NCI-H1930 (cell line): ENCODE results near the gene CYREN.
"Not testable (repeated sequence)": the region's sequence is repeated elsewhere in the genome, so short reads cannot be mapped to it uniquely, and the experiment has no call there.

Experiments used
- DNase-seq, 2 experiments: peaks; one replicate each; lab custom pipeline; 2025; lab: John Stamatoyannopoulos, UW

Gene CYREN

DNA sequence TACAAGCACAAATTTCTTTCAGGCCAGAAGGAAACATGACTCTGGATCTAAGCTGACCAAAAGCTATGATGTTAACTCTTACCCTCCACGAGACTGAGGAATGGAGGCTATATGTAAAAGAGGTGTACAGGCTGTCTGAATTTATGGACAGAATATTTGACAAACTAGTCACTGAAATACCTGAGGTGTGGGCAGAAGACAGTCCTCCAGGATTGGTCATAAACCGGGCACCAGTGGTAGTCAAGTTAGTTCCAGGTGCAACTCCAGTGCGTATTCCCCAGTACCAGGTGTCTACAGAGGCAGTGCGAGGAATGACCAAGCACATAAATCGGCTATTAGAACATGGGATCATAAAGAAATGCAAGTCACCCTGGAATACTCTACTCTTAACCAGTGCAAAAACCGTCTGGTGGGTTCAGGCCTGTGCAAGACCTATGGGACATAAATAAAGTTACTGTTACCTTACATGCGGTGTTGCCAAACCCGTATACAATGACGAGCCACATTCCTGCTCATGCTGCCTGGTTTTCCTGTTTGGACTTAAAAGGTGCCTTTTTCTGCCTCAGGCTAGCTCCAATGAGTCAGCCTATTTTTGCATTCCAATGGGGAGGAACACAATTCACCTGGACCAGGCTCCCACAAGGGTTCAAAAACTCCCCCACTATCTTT is 6.7 kb upstream of the CYREN start:
- no peak for DNase-seq

GRCh38 chr7:135175931-135176330 is 5.4 kb upstream of the CYREN start:
- DNase-seq: no peak

GRCh38 chr7:135174941-135175340 is 4.4 kb upstream of the CYREN start:
- no peak for DNase-seq

- DNase-seq: not testable (repeated sequence)
Observed at GRCh38 chr7:135173916-135174315, 3.4 kb upstream of the CYREN start.

DNA sequence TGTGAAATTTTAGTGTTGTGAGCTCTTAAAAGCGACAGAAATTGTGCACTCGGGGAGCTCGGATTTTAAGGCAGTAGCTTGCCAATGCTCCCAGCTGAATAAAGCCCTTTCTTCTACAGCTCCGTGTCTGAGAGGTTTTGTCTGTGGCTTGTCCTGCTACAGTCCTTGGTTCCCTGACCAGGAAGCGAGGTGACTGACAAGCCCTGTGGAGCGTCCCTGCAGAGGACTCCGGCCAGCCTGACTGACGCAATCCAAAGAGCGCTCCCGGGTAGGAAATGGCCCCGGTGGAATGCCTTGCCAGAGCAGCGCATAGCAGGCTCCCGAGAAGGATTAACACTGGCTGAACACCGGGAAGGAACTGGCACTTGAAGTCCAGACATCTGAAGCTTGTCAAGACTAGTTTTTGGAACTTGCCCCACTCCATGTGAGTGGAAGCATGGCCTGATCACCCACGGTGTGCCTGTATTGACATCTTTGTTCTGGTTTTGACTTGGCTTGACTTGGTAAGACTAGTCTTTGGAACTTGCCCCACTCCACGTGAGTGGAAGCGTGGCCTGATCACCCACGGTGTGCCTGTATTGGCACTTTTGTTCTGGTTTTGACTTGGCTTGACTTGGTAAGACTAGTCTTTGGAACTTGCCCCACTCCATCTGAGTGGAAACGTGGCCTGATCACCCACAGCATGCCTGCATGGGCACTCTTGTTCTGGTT is 1.2 kb upstream of the CYREN start:
- DNase-seq: not testable (repeated sequence)

GRCh38 chr7:135170998-135171481 is 533 bp upstream of the CYREN start:
- not testable (repeated sequence) for DNase-seq

GRCh38 chr7:135169964-135170273 is 588 bp downstream of the CYREN start:
- DNase-seq: no peak

GRCh38 chr7:135169141-135169963 is 1.2 kb downstream of the CYREN start:
- DNase-seq: peak in 1 of 2 experiments; percentile 23

DNA sequence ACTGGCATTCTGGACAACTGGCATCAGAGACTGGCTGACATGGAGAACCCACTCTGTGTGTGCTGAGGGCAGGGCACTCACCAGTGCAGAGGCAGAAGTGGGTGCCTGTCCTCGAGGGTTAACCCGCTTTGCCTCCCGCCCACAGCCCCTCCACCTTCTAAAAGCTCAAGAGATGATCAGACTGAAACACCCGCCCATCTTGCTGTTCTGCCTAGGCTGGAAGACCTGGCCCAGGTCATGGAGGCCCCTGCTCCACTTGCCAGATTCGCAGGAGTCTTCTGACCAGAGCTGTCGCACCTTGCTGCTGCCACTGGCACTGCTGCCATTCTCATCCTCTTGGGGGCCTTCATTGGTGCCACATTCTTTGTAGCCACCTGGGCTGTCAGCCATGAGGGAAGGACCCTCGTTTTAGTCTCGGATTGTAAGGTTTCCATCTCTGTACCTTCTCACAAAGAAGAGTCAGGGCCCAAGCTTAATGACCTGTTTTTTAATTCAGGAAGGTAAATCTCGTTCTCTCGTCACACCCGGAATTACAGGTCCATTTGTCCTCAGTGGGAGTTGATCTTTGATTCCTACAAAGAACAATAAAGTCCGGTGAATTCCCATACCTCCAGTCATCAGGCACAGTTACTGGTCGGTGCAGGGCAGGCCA is 1.9 kb downstream of the CYREN start:
- DNase-seq: no peak

DNA sequence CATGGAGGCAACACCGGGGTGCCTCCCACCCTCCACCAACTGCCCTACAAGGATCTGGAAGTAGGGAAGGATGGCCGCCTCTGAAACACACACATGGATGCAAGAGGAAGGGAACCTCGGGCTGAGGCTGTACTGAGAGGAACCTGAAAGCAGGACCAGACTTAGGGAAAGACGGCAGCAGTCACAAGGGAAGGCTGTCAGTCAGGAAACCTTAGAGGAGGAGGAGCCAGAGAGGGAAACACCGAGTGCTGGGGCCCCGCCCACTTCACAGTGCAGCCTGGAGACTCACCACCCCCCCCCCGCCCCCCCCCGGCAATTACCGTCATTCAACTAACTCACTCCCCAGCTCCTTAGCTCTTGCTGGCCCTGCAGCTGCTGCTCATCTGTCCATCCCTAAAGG is 2.5 kb downstream of the CYREN start:
- DNase-seq: no peak

DNA sequence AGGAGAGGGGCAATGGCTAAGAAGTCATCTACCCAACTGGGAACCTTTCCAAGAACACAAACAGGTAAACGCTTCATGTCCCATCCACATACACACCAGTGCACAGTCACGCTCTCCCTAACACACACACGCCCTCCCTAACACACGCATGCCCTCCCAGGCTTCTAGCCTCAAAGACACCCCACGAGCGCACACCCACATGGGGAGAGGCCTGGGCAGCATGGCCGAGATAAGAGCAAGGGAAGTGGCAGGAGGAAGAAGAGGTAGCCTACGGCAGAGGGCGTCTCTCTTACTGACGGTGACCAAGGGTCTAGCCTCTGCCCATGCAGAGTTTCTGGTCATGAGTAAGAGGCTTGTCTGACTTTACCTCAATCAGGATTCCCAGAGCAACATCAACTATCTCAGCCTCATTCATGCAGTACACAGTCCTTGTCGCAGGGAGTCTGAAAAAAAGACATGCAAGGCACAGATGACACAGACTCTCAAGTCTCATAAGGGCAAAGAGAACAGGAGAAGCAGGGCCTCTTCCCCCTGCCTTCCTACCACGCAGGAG is 3.1 kb downstream of the CYREN start:
- no peak for DNase-seq

DNA sequence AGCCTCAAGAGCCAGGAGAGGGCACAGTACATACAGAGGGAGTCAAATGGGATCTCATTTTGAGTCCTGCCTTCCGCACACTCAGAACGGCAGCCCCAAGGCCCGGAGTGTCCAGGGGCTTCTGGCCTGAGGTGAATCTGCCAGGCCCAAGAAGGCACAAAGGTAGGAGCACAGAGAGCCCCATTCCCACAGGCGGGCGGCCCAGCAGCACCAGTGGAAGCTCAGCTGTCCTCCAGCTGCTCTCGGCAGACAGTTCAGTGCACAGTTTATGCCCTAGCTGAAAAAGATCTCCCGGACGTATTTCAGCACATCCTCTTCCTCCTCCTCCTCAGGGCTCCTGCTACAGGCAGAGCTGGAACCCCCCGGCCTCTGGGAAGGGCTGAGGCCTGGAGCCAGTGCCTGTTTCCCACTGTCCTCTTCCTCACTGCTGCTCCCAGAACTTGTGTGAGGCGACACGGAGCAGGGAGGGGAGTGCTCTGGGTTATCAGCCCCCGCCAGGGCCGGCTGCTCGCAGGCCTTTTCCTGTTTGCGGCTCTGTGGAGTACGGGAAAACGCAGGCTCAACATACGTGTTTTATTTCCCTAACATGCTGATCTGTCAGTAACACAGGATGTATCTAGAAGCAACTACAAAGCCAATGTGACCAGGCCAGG is 4.0 kb downstream of the CYREN start:
- no peak for DNase-seq

- DNase-seq: no peak
Observed at GRCh38 chr7:135165862-135166261, 4.6 kb downstream of the CYREN start.

- DNase-seq: no peak
Observed at GRCh38 chr7:135164357-135165061, 6.0 kb downstream of the CYREN start.

- DNase-seq: no peak
Observed at GRCh38 chr7:135162382-135163001, 8.0 kb downstream of the CYREN start.

GRCh38 chr7:135161669-135162068 is 8.8 kb downstream of the CYREN start:
- DNase-seq: no peak

DNA sequence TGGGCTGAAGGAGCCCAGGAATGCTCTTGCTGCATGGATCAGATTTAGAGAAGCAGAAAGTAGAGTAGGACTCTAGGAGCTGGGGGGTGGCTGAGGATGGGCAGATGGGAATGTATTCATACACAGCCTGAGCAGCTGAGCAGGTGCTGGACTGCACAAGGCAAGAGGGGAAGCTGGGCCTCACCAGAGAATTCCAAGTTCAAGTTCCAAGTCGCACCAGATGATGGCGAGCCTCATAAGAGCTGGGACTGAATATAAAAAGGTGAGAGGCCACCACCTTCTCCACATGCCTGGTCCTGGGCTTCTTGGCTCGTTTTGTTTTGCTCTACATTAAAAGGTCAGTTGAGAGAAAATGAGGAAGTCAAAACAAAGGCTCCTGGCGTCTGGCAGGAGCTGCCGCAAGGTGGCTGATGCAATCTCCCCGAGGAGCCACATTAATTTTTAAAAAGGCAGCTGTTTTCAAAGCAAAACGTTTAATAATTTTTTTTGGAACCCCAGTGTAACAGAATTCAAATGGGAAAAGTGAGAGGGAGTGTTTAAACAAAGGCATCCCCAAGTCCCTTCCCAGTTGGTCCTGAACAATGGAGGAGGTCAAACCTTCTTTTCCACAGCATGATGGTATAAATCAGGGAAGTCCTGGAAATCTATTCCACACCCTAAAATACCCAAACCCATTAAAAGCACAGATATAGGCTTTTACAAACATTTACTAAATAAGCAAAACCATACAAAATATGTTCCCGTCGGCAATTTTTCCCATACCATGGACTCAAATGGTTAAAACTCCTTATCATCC is 9.5 kb downstream of the CYREN start:
- no peak for DNase-seq

DNA sequence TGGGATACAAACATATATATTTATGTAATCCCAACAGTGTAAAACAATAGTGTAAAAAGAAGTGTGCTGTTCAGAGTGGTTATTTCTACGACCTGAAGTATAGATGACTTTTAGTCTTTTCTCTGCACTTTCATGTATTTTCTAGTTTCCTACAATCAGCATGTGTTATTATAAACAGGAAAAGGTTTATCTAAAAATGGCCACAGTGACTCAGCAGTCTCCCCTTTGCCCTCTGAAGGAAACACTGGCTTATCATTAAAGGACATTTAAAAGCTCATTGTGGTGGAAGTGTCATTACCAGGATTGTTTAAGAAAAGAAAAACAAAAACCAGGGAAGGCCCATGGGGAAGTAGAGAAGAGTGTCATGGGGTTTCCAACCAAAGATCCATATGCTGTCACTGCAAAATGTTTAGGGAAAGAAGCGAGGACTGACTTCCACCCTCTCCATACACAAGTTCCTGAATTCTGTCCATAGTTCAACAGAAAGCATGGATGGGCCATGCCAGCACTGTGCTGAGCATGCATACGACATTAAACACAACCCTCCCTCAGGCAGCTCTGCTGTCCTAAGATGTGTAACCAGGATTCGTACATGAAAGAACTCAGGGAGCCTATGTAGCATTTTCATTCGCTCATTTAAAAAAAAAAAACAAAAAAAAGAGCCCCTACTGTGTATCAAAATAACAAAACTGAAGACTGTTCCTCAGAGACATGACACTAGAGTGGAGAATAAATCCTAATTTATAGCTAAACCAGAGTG is 10.2 kb downstream of the CYREN start:
- no peak for DNase-seq
